ENCODE data around the gene NFIB. TPM values are rescaled to one million over a fixed set of nuclear protein-coding genes. Genes with fewer than 3 reads are reported as not detected.

Gene NFIB
- total RNA-seq, 1 experiment from 2014 or later = 14.3 TPM

- Histone ChIP-seq H2AFZ (ENCODE audit: low read length) (no peak overlapping the region), H3T11ph (ENCODE audit: low read length) (no peak overlapping the region), H3K79me1 (ENCODE audit: insufficient read depth, low read depth, low read length, poor library complexity, severe bottlenecking) (no peaks in the 10 kb centered on the region), H4K8ac (replicated peaks; ENCODE audit: insufficient read length, low read depth, low read length) (no peak overlapping the region), H3K4me1 (ENCODE audit: insufficient read depth, low read length) (peaks cover 2% of the 10 kb centered on the region; the same call in 1 of the 2 replicates), H3K27me3 (ENCODE audit: insufficient read depth, low read length) (peaks cover 42% of the 10 kb centered on the region), H2BK120ac (ENCODE audit: low read depth, low read length, poor library complexity, severe bottlenecking) (no peak overlapping the region), H4K20me1 (ENCODE audit: control insufficient read depth, insufficient read depth, insufficient read length) (no peaks in the 10 kb centered on the region), H2BK20ac (ENCODE audit: low read depth, low read length, poor library complexity, severe bottlenecking) (no peak overlapping the region), H4K91ac (ENCODE audit: insufficient read length, low read depth, low read length) (no peak overlapping the region), H4K5ac (ENCODE audit: insufficient read length, low read depth, low read length) (no peak overlapping the region), H2BK5ac (ENCODE audit: insufficient read length, low read length) (no peak overlapping the region), H3K4ac (ENCODE audit: low read depth, low read length) (no peak overlapping the region), H3K79me2 (ENCODE audit: insufficient read depth, low read length) (no peaks in the 10 kb centered on the region), H3K4me2 (ENCODE audit: insufficient read depth, insufficient read length, low read length) (peak overlapping the region; percentile 53), H3K23ac (ENCODE audit: insufficient read length, low read depth, low read length) (no peak overlapping the region), H3K9me3 (ENCODE audit: control insufficient read depth, low read depth, low read length) (no peaks in the 10 kb centered on the region), H3K9ac (ENCODE audit: extremely low read depth, insufficient read length, low read length) (no peak overlapping the region), H3K23me2 (ENCODE audit: insufficient read length, low read depth, low read length, poor library complexity, severe bottlenecking) (peaks cover 53% of the 10 kb centered on the region), H3K14ac (ENCODE audit: insufficient read depth, low read length) (no peak overlapping the region), H2AK5ac (ENCODE audit: insufficient read length, low read length) (no peak overlapping the region), H2BK12ac (ENCODE audit: insufficient read length, low read depth, low read length) (no peak overlapping the region), H2BK15ac (ENCODE audit: low read depth, low read length) (no peak overlapping the region), H3K27ac (ENCODE audit: insufficient read length, low read depth, low read length) (no peak overlapping the region), H3K56ac (ENCODE audit: insufficient read length, low read depth, low read length) (no peak overlapping the region), H3K18ac (ENCODE audit: insufficient read length, low read depth, low read length) (no peak overlapping the region)
- TF ChIP-seq, protein P1, sequence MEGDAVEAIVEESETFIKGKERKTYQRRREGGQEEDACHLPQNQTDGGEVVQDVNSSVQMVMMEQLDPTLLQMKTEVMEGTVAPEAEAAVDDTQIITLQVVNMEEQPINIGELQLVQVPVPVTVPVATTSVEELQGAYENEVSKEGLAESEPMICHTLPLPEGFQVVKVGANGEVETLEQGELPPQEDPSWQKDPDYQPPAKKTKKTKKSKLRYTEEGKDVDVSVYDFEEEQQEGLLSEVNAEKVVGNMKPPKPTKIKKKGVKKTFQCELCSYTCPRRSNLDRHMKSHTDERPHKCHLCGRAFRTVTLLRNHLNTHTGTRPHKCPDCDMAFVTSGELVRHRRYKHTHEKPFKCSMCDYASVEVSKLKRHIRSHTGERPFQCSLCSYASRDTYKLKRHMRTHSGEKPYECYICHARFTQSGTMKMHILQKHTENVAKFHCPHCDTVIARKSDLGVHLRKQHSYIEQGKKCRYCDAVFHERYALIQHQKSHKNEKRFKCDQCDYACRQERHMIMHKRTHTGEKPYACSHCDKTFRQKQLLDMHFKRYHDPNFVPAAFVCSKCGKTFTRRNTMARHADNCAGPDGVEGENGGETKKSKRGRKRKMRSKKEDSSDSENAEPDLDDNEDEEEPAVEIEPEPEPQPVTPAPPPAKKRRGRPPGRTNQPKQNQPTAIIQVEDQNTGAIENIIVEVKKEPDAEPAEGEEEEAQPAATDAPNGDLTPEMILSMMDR (conservative IDR thresholded peaks at IDR 0.05) = no peak
- no peak for DNase-seq
- Mint-ChIP-seq H3K36me3 (ENCODE audit: insufficient read depth in 1 of 3, low read depth in 3 of 3) (no peaks in the 10 kb centered on the region), H3K9me3 (no peaks in the 10 kb centered on the region), H3K27ac (no peak overlapping the region), H3K4me3 (no peak overlapping the region), H3K27me3 (ENCODE audit: low read depth) (peaks cover 94% of the 10 kb centered on the region), H3K4me1 (peaks cover 50 to 54% of the 10 kb centered on the region in 2 experiments)
- no CpG with 5 or more reads among the region's 42 CpGs for WGBS (ENCODE audit: extremely low coverage, insufficient read length, low lambda C conversion rate)
Measured at GRCh38 chr9:14349447-14350348, 35.8 kb upstream of the NFIB start.

Data from H9 (cell line).